IPS DF 4.7 (cell line): ENCODE measurements around the gene MPC2.

Experiments used
- DNase-seq: peaks from one replicate; pipeline ENCODE4 v3.0.0-alpha.2; 2013; ENCODE audit warnings: low spot score; ENCODE audit errors: extremely low read depth

The MPC2 gene

DNA sequence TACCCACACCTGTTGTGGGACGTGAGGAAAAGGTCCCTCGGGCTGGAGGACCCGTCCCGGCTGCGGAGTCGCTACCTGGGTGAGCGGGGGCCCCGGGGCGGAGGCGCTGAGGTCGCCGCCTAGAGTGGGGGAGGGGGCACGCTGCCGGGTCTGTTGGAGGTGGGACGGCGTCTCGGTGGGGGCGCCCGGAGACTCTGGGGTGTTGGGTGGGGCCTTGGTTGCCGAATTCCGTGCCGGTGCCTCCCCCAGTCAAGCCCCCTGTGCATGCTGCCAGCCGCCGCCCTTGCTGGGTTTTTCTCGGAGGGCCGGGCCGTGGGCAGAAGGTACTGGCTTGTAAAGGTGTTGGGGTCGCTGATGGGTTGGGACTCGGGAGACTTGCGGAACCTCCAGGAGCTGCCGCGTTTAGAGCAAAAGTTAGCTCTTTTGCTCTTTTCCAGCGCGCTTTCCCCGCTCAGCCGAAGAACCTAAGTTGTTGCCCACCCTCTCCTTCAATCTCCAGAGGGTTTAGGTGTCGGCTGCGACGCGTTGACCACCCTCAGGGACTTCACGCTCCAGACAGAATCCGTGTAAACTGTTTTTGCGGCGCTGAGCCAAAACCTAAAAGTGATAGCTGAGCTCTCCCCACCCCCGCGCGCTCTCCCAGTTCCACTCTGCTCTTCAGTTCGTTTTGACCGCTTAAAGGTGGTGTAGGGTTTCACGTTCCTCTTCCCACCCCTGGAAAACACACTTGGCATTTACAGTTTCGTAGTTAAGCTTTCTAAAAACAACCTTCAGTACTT, at the start of gene MPC2:
Gene MPC2 (minus strand): TSS at position 143 of the 779 bp plus-strand sequence. CDS start 1,231 bp downstream, outside the sequence.
- DNase-seq: no peak

- DNase-seq: no peak
Observed at GRCh38 chr1:167984886-167985489, 48.1 kb upstream of the MPC2 start.

DNA sequence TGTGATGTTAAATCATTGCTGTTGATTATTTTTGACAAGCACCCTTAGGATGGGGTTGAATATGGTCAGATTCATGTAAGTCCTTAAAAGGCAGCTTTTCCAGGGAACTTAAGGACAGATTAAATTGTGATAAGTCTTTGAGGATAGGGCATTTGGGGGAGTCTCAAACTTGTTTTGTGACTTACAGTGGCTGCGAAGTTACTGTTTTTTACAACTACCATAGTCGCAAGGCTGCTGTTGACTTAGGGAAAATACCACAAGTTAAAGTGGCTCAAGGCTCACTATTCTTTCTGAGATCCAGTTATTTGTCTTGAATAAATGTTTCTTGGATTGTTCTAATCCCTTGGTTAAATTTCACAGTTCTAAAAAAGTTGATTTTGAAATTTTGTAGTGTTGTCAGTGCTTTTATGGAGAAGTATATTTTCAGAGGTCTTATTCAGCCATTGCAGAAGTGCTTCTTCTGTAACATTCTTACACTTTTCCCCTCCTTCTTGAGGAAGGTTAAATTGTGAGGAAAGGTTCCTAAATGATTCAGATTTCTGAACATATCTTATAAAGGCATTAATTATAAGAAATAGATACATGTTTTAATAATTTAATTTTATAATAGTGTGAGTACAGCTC, 47.0 kb upstream of the MPC2 start:
- no peak for DNase-seq

- no peak for DNase-seq
Observed at GRCh38 chr1:167981933-167982332, 45.1 kb upstream of the MPC2 start.

DNA sequence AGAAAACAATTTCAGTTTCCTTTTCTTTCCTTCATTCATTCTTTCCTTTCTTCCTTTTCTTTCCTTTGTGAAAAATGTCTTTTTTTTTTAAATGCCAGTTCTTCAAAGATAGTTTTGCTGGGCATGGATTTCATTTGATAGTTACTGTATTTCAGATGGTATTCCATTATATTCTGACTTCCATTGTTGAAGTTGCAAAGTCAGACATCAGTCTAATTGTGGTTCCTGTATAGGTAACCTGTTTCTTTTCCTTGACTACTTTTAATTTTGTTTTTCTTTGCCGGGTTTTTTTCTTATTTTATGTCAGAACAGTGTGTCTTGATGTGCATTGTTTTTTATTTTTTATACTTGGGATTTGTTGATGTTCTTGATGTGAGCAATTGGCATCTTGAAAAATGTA, 40.4 kb upstream of the MPC2 start:
- DNase-seq: no peak

DNA sequence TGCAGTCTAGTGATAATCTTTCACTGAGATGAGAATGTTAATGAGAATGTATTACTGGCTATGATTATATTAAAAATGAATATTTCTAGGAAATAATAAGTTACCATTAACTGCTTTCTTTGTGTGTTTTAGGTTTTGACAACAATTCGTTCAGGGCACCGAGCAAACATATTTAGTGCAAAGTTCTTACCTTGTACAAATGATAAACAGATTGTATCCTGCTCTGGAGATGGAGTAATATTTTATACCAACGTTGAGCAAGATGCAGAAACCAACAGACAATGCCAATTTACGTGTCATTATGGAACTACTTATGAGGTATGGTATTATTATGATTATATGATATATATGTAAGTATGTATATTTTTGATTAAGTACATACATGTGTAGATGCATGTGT, 37.8 kb upstream of the MPC2 start:
- DNase-seq: no peak

DNA sequence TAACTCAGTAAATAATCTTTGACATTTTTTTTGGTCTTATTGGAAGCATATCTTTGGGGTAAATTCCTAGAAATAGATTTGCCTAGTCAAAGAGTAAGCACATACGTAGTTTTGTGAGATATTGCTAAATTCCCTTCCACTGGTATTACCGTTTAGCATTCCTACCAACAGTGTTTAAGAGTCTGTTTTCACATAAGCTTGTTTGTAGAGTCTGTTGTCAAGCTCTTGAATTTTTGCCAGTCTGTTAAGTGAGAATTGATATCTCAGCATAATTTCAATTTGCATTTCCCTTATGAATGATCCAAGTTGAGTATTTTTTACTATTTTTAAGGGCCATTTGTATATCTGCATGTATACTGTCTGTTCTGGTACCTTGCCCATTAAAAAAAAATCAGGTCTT, 37.0 kb upstream of the MPC2 start:
- no peak for DNase-seq

DNA sequence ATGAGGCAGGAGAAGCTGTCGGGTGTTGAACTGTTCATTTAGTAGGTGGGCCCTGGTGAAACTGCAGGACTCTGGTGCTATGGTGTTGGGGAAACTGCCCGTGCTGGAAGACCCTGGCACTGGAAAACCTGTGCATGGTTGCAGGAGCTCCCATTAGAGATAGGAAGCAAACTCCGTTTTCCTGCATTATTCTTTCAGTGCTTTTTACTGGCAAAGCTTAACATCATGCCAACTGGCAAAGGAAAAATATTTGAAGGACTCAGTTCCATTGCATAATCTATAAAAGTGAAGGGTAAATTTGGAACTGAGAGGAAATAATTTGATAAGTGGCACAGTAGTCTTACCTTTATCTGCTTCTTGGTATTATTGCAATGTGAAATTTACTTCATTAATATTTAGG, 31.7 kb upstream of the MPC2 start:
- no peak for DNase-seq

DNA sequence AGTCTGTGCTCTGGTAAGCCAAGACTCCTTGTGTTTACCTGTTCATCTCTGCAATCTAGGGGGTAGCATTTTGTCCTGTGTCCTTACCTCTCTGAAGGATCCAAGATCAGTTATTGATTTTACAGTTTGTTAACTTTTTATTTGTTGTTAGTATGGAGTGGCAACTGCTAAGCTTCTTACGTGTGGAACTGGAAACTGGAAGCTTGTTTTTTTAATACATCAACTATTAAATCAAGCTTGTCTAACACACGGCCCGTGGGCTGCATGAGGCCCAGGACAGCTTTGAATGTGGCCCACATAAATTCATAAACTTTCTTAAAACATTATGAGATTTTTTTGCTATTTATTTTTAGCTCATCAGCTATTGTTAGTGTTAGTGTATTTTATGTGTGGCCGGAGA, 29.2 kb upstream of the MPC2 start:
- DNase-seq: no peak

DNA sequence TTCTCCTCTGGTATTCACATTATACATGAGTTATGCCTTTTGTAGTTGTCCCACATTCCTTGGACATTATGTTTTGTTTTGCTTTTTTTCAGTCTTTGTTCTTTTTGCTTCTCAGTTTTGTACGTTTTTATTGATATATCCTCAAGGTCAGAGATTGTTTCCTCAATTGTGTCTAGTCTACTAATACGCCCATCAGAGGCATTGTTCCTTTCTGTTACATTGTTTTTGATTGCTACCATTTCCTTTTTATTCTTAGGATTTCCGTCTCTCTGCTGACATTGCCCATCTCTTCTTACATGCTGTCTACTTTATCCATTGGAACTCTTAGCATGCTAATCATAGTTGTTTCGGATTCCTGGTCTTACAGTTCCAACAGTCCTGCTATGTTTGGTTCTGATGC, 27.8 kb upstream of the MPC2 start:
- no peak for DNase-seq

GRCh38 chr1:167957710-167958109, 20.8 kb upstream of the MPC2 start:
- no peak for DNase-seq

DNA sequence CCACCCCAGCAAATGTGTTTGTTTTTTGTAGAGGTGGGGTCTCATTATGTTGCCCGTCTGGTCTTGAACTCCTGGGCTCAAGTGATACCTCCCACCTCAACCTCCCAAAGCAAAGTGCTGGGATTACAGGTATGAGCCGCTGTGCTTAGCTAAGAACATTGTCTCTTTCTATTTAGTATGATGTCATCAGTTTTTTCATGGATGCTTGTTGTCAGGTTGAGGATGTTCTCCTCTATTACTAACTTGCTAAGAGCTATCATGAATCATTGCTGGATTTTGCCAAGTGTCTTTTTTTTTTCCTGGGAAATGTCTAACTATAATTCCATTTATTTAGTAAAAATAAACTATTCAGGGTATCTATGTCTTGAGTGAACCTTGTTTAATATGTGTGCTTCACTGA, 19.0 kb upstream of the MPC2 start:
- DNase-seq: no peak

DNA sequence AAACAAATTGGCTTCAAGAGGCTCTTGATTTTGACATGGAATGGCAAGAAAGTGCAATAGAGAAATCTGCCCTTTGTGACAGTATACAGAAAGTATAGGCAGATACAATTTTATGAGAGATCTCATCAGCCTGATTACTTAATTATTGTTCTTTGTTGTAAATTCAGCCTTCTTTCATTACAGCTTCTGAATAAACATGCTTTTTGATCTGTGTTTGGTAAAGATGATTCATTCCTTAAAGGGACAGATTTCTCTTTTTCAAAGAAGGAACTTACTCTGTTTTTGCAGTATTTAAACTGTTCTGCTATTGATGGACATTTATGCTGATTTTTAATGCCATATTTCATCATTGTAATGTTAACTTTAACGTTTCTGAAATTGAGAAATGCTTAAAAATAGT, 13.7 kb upstream of the MPC2 start:
- DNase-seq: no peak

DNA sequence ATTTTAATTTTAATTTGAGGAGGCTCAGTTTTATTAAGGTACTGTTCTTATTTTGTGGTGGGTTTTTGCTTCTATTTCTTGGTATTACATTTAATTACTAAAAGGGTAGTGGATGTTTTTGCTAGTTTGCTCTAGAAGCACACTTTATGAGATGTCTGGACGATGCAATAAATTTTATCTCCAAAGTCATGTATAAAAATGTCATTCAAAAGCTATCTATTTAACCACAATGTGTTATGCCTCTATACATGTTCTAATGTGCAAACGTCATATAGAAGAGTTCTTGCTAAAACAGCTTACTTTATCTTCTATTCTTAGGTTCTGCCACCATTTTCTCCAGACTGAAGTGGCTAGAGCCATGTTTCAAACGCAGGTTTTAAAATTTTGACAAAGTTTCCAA, 12.9 kb upstream of the MPC2 start:
- no peak for DNase-seq

DNA sequence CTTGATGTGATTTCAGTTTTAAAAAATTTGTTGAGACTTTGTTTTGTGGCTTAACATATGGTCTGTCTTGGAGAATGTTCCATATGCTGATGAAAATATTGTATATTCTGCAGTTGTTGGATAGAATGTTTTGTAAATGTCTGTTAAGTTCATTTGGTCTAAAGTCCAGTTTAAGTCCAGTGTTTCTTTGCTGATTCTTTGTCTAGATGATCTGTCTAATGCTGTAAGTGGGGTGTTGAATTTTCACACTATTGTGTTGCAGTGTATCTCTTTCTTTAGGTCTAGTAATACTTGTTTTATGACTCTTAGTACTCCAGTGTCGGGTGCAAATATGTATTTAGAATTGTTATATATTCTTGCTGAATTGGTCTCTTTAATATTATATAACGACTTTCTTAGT, 10.9 kb upstream of the MPC2 start:
- no peak for DNase-seq

- DNase-seq: no peak
Observed at GRCh38 chr1:167943541-167943940, 6.7 kb upstream of the MPC2 start.

GRCh38 chr1:167940264-167940663, 3.4 kb upstream of the MPC2 start:
- no peak for DNase-seq

- no peak for DNase-seq
Observed at GRCh38 chr1:167938080-167938636, 1.3 kb upstream of the MPC2 start.

- no peak for DNase-seq
Observed at GRCh38 chr1:167937709-167938010, 788 bp upstream of the MPC2 start.

DNA sequence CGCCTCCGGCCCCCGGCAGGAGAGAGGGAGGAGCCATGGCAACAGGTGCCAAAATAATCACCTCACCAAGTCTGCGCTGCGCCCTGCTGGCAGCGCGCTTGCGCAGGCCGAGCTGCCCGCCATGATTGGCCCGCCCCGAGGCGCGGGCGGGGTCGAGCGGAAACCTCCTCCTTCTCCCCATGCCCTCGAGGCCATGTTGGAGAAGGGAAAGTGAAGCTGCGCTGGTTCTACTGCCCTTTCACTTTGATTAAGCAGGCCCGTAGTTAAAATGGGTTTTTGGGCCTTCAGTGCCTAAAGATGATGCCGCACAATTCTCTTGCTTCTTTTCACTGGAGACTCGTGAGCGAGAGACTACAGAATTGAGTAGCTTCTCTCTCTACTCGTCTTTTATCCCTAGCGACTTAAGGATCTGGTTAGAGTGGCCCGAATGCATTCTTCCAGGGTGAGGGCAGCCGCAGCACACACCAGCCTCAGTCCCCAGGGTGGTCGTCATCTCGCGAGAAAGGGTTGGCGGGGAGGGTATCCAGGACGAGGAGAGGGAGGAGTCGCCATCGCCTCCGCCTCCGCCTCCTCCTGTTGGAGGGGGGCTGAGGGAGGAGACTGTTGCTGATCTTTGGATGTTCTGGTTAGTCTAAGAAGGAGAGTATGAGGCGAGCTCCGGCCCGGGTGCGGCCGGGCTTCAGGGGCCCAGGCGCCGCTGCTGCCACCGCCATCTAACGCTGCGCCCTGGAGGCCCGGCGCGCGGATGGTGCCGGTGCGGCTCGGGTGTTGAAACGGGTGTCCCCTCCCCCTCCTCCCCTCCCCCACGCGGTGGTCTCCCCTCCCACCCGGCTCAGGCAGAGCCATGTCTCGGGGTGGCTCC, 573 bp downstream of the MPC2 start, which contains the start of gene DCAF6:
Gene DCAF6 (plus strand): TSS at position 616 of the 862 bp plus-strand sequence. CDS start 229 bp downstream, at position 845.
- peak; percentile 85 for DNase-seq

GRCh38 chr1:167935216-167936067, 1.4 kb downstream of the MPC2 start:
- no peak for DNase-seq
